GM19193 (cell line): ENCODE data around the gene SLIT3.

Experiments used
- POLR2A ChIP-seq: IDR thresholded peaks from 4 replicates; pipeline ENCODE4 v1.6.1; 2011; ENCODE audit not compliant: insufficient read depth, insufficient read length; ENCODE audit errors: extremely low read depth

Gene SLIT3

GRCh38 chr5:169183576-169183975, 117.4 kb downstream of the SLIT3 start:
- no peak for TF ChIP-seq POLR2A

GRCh38 chr5:169182797-169183196, 118.1 kb downstream of the SLIT3 start:
- TF ChIP-seq POLR2A: no peak

DNA sequence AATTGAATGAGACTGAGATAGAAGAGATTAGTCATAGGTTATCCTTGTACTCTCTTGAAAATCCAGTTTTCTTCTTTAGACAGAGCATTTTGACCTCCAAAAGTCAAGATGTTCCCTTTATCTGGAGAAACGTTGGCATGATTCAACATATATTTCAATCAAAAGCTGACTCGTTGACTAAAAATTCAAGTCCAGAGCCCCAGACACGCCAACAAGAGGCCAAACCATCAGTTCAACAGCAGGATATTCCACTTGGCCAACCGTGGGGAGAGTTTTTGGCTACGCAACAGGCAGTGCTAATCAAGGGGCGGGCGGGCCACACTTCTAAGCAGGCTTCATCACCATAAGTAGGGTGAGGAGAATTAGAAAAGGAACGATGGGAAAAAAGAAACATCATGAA, 119.1 kb downstream of the SLIT3 start:
- TF ChIP-seq POLR2A: no peak

DNA sequence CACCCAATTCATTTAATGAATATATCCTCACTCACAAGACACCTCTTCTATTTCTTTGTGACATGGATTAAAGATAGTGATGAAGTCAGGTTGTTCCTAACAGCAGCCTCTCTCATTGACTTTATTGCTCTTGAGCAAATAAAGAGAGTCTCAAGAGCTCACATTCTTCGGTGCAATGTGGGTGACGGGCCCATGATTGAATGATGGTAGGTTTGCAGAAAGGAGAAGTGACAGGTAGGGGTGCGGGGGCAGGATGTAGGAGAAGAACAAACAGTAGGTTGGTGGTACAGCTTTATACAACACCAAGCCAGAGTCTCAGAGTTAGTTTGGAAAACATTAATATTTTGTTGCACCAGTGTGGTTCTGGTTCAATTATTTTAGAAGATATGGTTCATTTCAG, 122.2 kb downstream of the SLIT3 start:
- no peak for TF ChIP-seq POLR2A

DNA sequence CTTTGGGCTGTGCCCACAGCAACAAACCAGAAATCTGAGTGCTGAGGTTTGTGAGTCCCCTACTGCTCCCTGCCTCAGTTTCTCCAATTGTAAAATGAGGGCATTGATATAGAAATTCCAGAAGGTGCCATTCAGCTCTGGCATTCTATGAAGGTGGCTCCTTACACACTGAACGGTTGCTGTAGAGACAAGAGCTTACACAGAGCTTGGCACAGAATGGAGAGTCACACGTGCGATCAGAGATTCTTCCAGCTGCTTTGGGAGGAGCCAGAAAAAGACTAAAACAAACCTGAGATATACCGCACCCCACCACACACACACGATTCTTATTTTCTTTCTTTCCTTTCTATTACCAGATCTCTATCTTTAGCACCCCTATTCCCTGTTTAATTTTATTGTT, 122.7 kb downstream of the SLIT3 start:
- TF ChIP-seq POLR2A: no peak

DNA sequence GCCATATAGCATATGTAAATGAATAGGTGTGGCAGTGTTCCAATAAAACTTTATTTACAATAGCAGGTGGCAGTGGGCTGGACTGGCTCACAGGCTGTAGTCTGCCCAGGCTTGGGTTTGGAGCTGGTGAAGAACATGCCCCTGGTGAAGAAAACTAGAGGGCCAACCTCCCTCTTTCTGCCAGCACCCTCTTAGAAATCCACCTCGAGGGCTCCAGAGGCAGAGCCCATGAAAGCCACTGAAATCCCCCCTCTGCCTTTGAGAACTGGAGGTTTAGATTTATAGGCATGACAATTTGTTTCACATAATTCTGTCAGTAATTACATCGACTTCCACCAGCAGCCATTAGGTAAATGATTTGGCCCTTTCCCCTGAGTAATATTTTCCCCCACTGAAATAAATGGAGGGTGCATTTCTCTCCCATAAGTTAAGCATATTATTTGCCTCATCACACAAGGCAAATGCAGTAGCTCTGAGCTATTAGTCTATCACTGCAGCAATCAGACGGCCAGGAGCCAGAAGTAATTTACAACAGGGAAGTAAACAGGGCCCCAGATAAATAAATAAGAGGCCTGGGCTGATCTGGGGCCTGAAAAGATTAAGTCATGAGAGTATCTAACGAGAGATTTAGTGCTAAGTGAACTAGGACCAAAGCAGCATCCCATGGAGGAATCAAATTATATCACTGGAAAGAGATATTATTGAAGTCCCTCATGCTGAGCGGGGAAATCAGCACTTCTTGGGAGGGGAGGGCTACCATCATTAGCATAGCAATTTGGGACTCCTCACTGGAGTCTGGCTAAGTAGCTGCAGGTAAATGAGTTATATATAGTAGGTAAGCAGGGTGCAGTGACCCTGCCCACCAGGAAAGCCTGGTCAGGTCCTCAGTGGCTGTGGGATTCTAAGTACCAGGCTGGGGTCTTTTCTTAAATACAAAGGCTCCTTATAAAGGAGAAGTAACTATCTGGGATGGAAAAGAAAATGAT, 123.9 kb downstream of the SLIT3 start:
- TF ChIP-seq POLR2A: no peak

- TF ChIP-seq POLR2A: no peak
Observed at GRCh38 chr5:169175733-169176132, 125.2 kb downstream of the SLIT3 start.

- no peak for TF ChIP-seq POLR2A
Observed at GRCh38 chr5:169174923-169175322, 126.0 kb downstream of the SLIT3 start.

DNA sequence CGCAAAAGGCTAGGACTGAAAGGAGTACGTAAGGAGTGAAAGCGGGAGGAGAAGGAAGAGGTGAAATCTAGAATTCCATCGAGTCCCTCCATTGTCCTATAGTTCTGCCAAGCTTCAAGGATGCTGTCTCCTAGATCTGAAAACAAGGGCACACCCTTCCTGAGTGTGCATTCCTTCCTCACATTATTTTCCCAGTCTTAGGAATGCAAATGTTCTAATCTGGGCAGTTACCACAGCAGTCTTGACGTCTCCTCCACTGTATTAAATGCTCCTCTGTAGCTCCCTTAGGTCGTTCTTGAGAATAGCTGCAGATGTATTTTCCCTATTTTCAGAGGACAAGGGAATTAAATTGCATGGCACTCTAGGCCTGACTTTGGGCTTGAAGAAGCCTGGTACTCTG, 127.6 kb downstream of the SLIT3 start:
- no peak for TF ChIP-seq POLR2A

- TF ChIP-seq POLR2A: no peak
Observed at GRCh38 chr5:169171515-169171914, 129.4 kb downstream of the SLIT3 start.

- no peak for TF ChIP-seq POLR2A
Observed at GRCh38 chr5:169169783-169170182, 131.2 kb downstream of the SLIT3 start.

DNA sequence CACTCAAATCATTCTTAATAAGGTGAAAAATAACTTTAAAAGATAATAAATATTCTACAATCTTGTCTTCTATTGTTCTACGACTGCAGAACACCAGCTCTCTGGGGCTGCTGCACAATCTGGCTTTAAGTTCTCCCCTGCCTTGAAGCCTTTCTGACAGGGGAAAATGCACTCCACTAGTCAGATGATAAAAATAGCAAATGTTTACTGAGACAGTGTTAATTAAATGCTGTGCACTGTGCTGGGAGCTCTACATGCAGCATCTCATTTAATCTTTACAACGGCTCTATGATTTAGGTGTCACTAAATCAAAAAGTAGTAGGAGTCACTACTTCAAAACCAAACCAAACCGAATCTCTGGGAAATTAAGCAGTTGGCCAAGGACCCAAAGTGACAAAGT, 132.7 kb downstream of the SLIT3 start:
- TF ChIP-seq POLR2A: no peak

- TF ChIP-seq POLR2A: no peak
Observed at GRCh38 chr5:169166078-169166477, 134.9 kb downstream of the SLIT3 start.

GRCh38 chr5:169165052-169165451, 135.9 kb downstream of the SLIT3 start:
- no peak for TF ChIP-seq POLR2A

DNA sequence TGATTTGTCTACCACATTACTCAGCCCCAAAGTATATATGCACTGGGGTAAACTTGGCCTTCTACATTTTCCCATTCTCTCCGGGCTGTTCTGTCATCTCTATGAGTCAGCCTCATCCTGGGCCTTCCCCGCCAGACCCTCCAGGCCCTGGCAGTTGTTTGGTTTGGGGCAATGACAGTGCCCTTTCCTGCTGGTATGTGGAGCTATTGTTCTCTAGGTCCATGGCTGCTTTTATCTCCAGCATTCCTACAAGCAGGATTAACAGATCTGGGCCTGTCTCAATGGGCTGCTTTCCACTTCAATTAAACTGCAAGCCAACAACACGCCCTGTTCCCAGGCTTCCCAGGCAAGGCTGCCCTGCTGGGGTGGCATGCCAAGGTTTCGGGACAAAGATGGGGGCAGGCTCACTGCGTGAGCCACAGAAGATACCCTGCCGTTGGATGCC, 136.4 kb downstream of the SLIT3 start:
- TF ChIP-seq POLR2A: no peak

DNA sequence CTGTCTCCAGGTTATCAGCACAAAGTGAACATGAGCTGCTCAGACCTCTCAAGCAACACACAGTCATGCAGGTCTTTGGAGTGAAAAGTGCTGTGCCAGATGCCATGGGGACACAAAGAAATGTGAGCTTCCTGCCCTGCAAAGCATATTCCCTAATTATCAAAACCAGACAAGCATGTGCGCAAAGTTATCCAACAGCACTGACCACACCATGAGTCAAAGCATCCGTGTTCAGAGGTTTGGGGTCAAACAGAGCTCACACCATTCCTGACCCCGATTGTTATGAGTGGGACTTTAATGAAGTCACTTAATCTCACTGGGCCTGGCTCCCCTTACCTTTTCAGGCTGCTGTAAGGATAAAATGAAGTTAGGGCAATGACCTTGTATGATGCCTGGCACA, 138.5 kb downstream of the SLIT3 start:
- no peak for TF ChIP-seq POLR2A
